ENCODE measurements around the gene KIF25.
"Not testable (repeated sequence)": the region's sequence is repeated elsewhere in the genome, so short reads cannot be mapped to it uniquely, and the experiment has no call there.

Gene KIF25

DNA sequence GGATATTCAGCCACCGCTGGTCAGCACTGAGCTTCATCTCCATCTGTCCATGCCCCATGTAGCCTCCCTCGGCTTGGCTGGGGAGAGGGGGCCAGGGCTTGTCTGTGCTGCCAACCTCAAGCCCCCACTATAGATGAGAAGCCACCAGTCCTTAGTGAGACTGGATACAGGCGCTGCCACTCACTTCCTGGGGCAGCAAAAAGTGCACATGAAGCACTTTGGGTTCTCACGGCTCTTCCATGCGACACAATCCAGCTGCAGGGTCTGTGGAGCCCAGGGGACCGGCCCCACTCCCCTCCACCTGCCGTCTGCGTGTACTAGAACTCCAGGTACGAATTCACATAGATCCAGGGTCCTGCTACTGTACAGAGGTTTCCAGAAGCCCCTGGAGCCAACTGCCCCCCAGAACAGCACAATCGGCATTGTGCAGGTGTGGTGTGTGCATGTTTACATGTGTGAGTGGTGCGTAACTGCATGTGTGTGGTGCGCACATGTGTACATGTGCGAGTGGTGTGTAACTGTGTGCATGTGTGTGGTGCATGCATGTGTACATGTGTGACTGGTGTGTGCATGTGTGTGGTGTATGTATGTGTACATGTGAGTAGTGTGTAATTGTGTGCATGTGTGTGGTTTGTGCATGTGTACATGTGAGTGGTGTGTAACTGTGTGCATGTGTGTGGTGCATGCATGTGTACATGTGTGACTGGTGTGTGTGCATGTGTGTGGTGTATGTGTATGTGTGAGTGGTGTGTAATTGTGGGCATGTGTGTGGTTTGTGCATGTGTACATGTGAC is 76.7 kb downstream of the KIF25 start:
- DNase-seq: no peak

DNA sequence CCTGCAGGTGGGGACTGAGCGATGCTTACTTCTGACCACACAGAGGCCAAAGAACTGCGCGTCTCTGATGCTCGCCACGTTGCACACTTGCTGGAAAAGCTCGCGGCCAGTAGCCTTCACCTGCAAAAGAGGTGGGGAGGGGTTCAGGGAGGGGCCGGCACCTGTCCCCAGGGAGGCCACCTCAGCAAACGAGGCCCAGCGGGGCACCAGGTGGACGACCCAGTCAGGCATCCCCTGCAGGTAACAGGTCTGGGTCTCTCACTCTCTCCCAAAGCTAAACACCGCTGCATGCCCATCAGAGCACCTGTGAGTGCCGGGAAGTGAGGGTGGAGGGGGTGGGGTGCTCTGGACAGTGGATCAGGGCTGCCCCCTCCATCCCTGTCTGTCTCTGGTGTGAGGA is 77.7 kb downstream of the KIF25 start:
- DNase-seq: no peak

DNA sequence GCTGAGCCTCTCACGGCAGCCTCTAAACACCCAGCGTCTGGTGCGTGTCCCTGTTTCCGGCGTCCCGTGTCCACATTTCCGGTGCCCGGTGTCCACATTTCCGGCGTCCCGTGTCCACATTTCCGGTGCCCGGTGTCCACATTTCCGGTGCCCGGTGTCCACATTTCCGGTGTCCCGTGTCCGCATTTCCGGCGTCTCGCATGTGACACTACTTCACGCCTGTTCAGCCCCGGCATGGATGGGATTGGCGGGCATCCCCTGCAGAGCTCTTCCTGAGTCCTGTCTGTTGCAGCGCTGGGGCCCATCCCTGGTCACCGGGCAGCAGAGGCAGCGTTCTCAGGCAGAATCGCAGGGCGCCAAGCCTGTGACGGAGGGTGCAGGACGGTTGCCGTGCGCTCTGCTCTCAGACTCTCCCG is 78.3 kb downstream of the KIF25 start:
- no peak for DNase-seq

DNA sequence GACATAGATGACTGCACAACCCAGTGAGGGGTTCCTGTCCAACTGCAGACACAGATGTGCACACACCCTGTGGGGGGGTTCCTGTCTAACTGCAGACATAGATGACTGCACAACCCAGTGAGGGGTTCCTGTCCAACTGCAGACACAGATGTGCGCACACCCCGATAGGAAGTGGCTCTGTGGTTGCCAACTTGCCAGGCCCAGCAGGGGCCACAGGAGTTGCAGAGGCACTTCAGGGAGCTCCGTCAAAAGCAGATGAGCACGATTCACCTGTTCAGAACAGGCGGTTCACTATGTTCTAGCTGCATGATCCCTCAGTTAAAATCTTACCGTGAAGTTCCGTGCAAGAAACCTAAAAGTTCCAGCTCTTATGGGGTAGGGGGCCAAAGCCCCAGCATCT is 79.9 kb downstream of the KIF25 start:
- not testable (repeated sequence) for DNase-seq

DNA sequence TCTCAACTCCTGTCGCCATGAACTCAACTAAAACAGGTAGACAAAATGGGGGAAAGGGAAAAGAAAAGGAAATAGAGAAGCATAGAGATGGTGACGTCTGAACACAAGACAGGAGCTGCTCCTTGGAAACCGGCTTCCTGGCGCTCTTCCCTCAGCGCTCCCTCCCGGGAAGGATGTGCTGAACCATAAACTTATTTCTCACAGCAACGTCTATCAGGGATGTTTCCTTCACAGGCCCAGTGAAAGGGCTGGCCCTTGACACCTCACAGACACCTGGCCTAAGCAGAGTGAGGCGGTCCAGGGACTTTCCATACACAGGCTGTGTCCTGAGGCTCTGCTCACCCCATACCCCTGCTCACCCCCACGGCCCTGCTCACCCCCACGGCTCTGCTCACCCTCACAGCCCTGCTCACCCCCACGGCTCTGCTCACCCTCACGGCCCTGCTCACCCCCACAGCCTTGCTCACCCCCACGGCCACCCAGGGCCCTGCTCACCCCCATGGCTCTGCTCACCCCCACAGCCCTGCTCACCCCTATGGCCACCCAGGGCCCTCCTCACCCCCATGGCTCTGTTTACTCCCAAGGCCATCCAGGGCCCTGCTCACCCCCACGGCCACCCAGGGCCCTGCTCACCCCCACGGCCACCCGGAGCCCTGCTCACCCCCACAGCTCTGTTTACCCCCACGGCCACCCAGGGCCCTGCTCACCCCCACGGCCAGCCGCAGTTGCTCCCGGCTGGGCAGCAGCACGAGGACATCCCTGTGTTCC is 80.9 kb downstream of the KIF25 start:
- no peak for DNase-seq

DNA sequence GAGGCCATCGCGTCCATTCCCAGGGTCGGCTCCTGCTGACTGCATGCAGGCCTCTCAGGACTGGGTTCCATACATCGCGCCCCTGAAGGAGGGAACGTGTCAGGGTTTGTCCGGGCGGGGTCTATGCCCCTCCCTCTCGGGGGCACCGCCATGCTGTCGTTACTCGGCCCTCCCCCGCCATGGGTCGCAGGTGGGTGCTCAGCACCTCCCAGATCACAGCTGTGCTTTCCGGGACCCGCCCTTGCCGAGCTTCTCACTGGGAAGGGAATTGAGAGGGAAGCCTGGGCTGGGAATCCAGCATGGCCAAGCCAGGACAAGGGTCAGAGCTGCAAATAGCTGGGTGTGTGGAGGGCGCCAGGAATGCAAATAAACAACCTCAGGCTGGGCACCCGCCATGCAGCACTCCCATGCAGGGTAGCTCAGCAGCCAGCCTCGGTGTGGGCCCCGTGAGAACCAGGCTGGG is 81.5 kb downstream of the KIF25 start, which contains the start of gene FRMD1:
Gene FRMD1, minus strand, starts transcription at position 270 of the 463 bp plus-strand sequence. Its CDS starts 118 bp downstream, at position 152.
- DNase-seq: no peak

DNA sequence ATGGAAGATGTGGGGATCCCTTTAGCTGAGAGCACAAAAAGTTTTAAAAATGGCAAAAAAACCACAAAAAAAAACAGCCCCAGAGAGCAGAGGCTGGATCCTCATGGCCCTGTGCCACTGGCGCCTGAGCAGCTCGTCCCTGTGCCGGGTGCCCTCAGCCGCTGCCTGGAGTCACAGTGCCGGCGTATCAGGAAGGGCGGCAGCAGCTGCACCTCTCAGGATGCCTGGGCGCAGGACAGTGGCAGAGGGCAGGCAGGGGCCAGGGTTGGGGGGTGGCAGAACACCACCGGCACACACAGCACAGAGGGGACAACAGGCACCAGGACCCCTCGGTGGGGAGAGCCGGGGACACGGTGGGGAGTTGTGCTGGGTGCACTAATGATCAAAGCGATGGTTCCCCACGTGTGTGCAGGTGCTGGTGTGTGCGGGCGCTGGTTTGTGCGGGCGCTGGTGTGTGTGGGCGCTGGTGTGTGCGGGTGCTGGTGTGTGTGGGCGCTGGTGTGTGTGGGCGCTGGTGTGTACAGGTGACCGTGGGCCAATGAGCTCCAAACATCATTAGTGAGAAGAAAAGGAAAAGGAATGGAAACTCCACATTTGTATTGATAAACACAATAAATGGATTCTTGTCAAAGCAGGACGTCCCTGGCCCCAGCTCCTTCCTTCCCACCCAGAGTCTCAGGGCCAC is 83.1 kb downstream of the KIF25 start:
- no peak for DNase-seq

DNA sequence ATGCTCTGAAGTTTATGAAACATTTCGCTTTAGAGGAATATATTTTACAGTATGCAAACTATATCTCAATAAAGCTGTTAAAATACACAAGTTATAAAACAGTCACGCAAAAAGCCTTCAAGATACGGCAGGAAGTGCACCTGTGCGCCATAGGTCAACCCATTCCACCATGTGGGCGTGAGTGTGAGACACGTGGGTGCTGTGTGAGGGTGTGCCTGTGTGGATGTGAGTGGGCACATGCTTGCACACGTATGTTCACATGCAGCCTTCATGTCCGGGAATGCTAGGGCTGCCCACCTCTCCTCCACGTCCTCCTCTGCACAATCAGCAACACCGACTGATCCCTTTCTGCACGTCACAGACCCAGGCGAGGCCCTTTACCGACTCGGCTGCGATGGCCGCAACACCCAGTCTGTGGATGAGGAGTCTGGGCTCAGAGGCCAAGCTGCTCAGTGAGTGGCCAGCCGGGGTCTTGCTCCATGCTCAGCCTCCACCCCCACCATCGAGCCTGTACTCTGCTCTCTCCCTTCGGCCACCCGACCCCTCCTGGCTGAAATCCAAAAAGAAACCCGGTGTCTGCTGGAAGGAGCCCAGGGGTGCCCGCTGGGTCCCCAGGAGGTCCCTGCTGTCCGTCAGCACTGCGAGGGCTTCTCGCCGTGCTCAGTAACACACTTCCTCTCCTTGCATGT is 84.5 kb downstream of the KIF25 start:
- DNase-seq: no peak

DNA sequence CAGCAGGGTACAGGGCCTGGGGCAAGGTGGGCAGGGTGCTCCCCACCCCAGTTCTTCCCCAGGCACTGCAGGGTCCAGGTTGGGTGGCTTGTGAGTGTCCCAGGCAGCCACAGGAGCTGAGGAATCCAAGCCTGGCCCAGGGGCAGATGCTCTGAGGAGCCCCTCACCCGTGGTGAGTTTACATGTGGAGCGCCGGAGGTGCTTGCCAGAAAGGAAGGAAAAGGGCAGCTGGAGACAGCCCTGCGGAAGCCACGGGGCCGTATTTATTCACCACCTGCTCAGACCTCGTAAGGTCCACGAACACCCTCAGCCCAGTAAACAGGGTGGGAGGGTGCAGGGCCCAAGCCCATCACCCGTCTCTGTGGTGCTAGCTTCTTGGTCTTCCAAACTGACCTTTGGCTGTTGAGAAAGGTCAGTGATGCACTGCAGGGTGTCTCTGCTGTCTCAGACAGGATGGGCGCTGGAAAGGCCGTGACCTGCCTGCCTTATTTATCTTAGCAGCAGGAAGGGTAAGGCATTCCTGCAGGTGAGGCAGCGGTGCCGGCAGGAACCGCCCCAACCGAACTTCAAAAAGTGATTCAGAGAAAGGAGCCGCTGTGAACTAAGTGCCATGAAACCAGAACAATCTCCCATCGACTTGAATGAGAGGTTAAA is 85.5 kb downstream of the KIF25 start:
- no peak for DNase-seq

DNA sequence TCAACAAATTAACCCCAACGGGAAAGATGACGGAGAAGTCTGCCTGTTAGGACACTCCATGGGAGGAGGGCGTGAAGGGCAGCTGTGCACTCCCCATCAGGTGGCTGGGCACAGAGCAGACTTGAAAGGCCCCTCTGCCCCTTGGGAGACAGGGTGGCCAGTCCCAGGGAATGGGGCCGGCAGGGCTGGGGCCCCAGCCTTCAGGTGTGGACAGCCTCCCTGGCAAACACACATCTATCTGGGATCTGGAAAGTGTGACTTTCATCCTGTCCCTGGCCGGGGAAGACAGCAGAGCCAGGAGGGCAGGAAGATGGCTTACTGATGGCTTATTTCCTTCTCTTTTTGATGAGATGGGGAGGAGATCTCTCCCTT is 86.0 kb downstream of the KIF25 start:
- DNase-seq: no peak

DNA sequence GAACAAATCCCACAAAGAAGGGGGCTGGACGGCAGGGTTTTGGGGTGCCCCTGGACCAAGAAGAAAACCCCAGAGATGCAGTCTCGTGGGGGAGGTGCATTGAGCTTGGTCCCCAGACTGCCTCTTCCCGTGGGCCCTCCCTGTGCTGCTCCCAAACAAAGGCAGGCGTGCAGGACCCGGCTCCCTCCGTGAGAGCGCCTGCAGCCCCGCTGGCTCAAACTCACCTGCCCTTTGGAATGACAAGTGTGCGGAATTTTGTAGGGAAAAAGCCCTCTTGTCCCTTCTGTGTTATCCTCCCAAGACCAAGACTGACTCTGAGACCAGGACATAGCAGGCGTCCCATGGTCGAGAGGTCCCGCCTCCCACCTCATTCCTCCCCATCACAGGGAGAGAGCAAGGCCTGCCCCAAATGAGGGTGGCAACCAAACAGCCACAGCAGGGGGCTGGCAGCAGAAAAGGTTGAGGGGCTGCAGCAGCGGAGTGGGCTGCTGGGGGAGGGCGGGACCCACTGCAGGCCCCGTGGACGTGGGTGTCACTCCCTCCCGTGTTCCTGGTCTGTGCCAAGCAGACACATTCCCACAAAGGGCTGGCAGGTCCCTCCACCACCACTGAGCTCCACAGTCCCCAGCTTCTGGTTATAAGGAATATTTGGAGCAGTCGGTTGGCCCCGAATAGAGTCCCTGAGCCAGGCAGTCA is 87.1 kb downstream of the KIF25 start:
- DNase-seq: no peak

DNA sequence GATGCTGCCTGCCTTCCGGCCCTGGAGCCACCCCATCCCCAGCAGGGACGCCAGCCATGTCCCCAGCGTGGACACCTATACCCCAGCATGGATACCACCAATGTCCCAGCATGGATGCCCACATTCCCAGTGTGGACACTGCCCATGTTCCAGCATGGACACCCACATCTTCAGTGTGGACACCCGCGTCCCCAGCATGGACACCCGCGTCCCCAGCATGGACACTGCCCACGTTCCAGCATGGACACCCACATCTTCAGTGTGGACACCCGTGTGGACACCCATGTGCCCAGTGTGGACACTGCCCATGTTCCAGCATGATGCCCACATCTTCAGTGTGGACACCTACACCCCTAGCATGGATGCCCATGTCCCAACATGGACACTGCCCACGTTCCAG is 88.6 kb downstream of the KIF25 start:
- no peak for DNase-seq

DNA sequence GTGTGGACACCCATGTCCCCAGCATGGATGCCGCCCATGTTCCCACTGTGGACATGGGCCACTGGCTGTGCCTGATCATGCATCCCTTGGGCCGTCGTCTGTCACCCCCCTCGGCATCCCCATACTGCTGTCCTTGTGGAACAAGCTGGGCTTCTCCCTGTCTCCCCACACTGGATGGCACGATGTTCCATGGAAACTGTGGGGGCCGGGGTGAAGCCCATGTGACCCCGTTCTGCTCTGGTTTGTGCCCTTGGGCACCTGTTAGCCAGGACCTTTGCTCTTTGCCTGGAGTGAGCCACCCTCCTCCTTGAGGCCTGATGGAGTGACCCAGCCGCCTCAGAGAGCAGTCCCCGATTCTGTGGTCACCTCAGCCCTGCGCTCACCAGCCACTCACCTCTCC is 89.1 kb downstream of the KIF25 start:
- no peak for DNase-seq

DNA sequence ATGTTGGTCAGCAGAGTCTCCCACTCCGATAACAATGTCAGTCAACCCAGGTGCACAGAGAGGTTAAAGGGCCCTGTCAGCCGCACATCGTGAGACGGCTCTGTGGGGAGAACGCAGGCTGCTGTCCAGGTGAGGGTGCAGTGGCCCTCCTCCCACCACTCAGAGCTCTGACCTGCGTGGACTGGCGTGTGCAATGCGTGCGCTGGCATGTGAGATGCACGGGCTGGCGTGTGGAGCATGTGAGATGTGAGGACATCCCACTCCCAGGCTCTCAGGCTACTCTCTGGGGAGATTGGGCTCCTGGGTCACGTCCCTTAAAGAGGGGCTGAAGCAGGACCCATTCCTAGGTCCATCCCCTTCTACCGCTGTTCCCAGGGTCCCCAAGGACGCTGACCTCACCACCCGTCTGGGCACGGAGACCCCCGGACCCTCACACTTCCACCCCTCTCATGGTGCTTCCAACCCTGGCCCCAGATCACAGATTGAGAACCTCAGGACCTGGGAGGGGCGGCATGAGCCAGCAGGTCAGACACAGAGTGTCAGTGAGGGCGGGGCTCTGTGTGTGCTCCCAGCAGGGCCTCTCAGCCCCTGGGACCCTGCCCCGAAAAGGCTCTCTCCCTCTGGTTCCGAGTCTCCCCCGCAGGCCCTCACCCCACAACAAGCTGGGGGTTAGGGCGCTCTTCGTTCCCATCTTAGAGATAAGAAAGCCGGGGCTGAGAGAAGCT is 90.1 kb downstream of the KIF25 start:
- DNase-seq: no peak

DNA sequence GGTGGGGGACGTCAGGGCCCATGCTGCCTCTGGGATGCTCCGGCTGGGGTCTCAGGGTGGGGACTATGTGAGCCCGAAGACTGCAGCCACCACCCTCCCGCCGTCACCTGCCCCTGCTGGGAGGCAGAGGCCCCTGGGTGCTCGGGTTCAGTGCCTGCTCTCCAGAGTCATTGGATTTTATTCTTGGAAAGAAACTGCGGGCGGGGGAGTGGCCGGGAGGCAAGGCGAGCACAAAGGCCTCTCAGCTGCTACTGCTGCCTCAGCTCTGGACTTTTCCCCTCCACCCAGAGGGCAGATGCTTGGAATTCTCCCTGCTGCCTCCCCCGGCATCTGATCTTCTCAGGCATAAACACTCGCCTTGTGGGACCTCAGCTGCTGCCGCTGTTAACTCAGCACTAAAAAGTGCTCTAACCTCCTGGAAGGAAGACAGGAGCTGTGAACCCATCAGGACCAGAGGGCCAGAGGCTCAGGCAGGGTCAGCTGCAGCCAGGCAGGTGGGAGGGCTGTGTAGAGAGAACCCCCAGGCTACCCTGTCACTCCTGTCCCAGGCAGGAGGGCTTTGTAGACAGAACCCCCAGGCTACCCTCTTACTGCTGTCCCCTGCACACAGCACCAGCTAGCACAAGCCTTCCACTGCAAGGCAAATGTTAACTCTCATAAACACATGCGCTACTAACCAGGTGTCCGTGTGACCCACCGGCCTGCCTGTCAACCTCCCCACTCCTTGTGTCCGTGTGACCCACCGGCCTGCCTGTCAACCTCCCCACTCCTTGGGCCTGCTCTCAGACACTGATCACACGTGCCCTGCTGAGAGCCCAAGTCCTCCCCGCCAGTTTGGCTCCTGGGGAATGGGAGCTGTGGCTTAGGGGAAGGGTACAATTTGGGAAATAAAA is 90.9 kb downstream of the KIF25 start:
- no peak for DNase-seq

DNA sequence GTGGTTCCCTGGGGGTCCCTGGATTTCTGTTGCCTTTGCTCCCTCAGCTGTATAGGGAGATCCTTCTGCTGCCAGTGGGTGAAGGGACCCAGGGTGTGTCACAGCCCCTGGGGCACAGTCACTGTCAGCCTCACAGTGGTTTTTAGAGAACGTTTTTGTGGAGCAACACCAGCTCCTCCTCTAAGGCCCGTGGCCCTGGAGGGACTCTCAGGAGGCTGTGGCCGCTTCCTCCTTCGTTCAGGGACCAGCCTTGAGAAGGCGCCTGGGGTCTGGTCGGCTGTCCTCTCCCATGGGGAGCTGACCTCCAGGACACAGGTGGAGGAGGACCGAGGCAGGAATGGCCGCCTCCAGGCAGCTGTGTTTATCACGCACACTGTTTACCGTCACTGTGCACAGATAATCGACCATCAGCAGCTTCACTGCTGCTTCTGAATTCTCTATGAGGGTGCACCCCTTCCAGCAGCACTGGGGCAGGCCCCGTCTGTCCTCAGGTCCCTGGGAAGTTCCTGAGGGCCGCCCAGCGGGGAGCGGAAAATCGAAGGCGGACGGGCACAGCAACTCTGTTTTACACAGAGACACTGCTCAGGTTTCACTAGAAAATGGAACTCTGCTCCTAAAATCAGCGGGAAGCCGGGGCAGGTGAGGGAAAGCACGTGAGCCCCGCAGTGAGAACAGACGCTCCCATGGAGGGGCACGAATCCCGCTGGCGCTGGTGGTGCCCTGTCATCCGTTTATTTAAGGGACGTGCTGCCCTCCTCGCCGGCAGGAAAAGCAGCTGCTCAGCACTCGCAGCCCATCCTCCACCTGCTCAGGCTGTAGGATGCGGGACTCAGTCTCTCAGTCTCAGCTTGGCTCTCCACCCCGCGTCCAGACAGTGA is 92.0 kb downstream of the KIF25 start:
- no peak for DNase-seq

DNA sequence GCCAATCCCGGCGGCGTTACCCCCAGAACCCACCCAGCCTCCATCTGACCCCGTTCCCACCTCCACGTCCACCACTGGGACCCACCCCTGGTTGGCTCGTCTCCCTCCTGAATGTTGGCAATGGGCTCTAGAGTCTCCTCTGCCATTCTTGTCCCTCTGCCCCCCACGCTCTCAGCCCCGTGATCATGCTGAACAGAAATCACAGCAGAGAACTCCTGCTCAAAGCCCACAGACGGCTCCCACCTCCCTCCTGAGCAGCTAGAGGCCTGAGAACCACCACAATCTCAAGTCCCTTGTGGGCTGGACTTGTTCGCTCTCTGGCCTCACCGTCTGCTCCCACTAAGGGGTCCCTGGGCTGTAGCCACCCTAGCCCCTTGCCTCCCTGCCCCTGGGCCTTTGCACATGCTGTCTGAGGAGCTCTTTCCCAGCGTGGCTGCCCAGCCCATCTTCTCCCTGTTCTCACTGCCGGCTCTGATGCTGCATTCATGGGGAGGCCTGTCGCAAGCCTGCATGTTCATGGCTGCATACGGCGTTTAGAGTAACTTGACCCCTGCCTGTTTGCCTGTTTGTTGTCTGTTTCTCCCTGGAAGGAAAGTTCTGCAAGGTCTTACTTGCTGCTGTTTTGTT is 92.7 kb downstream of the KIF25 start:
- no peak for DNase-seq

DNA sequence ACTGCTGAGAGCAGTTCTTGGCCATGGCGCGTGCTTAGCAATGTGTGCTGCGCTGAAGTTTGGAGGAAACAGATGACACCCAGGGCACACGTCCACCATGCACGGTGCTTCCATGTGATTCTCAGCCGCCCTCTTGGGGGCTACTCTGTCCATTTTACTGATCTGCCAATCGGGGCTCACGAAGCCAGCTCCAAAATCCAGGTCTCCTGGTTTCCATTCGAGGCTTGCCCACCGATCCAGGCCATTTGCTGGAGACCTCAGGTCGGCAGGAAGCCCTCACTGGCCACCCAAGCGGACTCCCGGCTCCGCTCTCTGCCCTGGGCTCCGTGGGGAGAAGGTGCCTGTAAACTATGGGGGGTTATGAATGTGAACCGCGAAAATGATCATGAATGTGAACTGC is 93.2 kb downstream of the KIF25 start:
- DNase-seq: no peak

Measured in DMS 273 treated with DMSO at 0.1 percent for 48 hours (cell line).